ENCODE measurements around the gene HACE1.
"Not testable (repeated sequence)": the region's sequence is repeated elsewhere in the genome, so short reads cannot be mapped to it uniquely, and the experiment has no call there.

- not testable (repeated sequence) for TF ChIP-seq CTCF, POLR2A (IDR thresholded peaks at IDR 0.05)
Measured at GRCh38 chr6:104737567-104737966, 122.2 kb downstream of the HACE1 start.
